Measurements from ENCODE around the gene DMD. TPM values are rescaled to one million over a fixed set of nuclear protein-coding genes. Genes with fewer than 3 reads are reported as not detected.

Gene DMD
- total RNA-seq (1 to 10 TPM in 1 of 5 donors, under 1 TPM in 3, not detected in 1; 0.73 to 1.6 (median 0.88) TPM), total RNA-seq (0.07 to 2.3 (median 0.74) reads per million in 29 experiments)
- 0.61 TPM for total RNA-seq (2013)

- ChIA-PET POLR2A (no interaction called here), CTCF (no interaction called here)
- no peaks in the 10 kb centered on the region for H3K27me3 Mint-ChIP-seq
- no peak within 1 kb of the TSS for H3K27ac ChIP-seq (ENCODE audit: low read length)
- WGBS (ENCODE audit: insufficient coverage): no CpG with 5 or more reads among the region's 6 CpGs
- H3K9me3 ChIP-seq: no peaks in the 10 kb centered on the region
- DNase-seq: no peak
- no peaks in the 10 kb centered on the region for H3K4me1 ChIP-seq (ENCODE audit: control insufficient read depth in 1 of 2, extremely low read depth in 1 of 2, insufficient read depth in 2 of 2, low read length in 2 of 2)
- H3K4me3 Mint-ChIP-seq: no peak within 1 kb of the TSS
- no peak within 1 kb of the TSS for H3K27ac Mint-ChIP-seq
- no peaks in the 10 kb centered on the region for H3K27me3 ChIP-seq (replicated peaks in 1 of 2; ENCODE audit: control insufficient read depth in 2 of 2, extremely low read depth in 1 of 2, insufficient read depth in 2 of 2, low read length in 1 of 2)
- no peak within 1 kb of the TSS for H3K4me3 ChIP-seq (ENCODE audit: control insufficient read depth in 1 of 2, extremely low read depth in 1 of 2, low read length in 1 of 2)
- H3K36me3 Mint-ChIP-seq: no peaks in the 10 kb centered on the region
- peaks cover 0 to 7% (median 2%) of the 10 kb centered on the region in 3 donors for H3K9me3 Mint-ChIP-seq
- no peaks in the 10 kb centered on the region for H3K36me3 ChIP-seq (ENCODE audit: control insufficient read depth in 2 of 2, extremely low read depth in 1 of 2, insufficient read depth in 1 of 2, low read length in 1 of 2)
- H3K4me1 Mint-ChIP-seq: no peaks in the 10 kb centered on the region
- ATAC-seq (replicated peaks in 1 of 4): no peak
Observed at GRCh38 chrX:33211356-33212260, at the start of gene DMD. DMD (minus strand) TSS chrX:33211549; CDS start chrX:33211312, 237 bp downstream.

- CTCF ChIA-PET: no interaction called here
- Mint-ChIP-seq H3K27me3 (no peaks in the 10 kb centered on the region), H3K36me3 (no peaks in the 10 kb centered on the region)
Observed at GRCh38 chrX:33252306-33252825, 41.0 kb upstream of the DMD start.

GRCh38 chrX:33218819-33219218 is 7.5 kb upstream of the DMD start:
- ChIA-PET POLR2A (no interaction called here), CTCF (no interaction called here)
- no peak overlapping the region for H3K4me3 Mint-ChIP-seq
- H3K27ac Mint-ChIP-seq: no peak overlapping the region
- H3K9me3 ChIP-seq: no peaks in the 10 kb centered on the region
- no peaks in the 10 kb centered on the region for H3K4me1 ChIP-seq (ENCODE audit: control insufficient read depth in 1 of 2, extremely low read depth in 1 of 2, insufficient read depth in 2 of 2, low read length in 2 of 2)
- H3K4me3 ChIP-seq (ENCODE audit: control insufficient read depth in 1 of 2, extremely low read depth in 1 of 2, low read length in 1 of 2): no peak overlapping the region
- H3K36me3 ChIP-seq (ENCODE audit: control insufficient read depth in 2 of 2, extremely low read depth in 1 of 2, insufficient read depth in 1 of 2, low read length in 1 of 2): no peaks in the 10 kb centered on the region
- WGBS (ENCODE audit: insufficient coverage): no CpG with 5 or more reads among the region's 4 CpGs
- no peak overlapping the region for H3K27ac ChIP-seq (ENCODE audit: low read length)
- no peaks in the 10 kb centered on the region for H3K27me3 ChIP-seq (replicated peaks in 1 of 2; ENCODE audit: control insufficient read depth in 2 of 2, extremely low read depth in 1 of 2, insufficient read depth in 2 of 2, low read length in 1 of 2)
- no peak for DNase-seq
- peaks cover 0 to 5% of the 10 kb centered on the region in 2 donors for H3K27me3 Mint-ChIP-seq
- H3K9me3 Mint-ChIP-seq: peaks cover 0 to 14% (median 0%) of the 10 kb centered on the region in 3 donors
- no peaks in the 10 kb centered on the region for H3K36me3 Mint-ChIP-seq
- no peaks in the 10 kb centered on the region for H3K4me1 Mint-ChIP-seq
- no peak for ATAC-seq (replicated peaks in 1 of 4)

More at GRCh38 chrX:33252306-33252825, 41.0 kb upstream of the DMD start:
- POLR2A ChIA-PET: interaction anchor here in 1 of 2 donors (0.5 kb wide), 1 partner anchor 1041 kb away, joined by 3 read pairs; no protein-coding TSS in a partner anchor
- WGBS (ENCODE audit: insufficient coverage): no CpG with 5 or more reads among the region's 1 CpG
- H3K27ac ChIP-seq (ENCODE audit: low read length): no peak overlapping the region
- no peak overlapping the region for H3K4me3 Mint-ChIP-seq
- H3K9me3 ChIP-seq: no peaks in the 10 kb centered on the region
- no peaks in the 10 kb centered on the region for H3K4me1 Mint-ChIP-seq
- H3K27ac Mint-ChIP-seq: no peak overlapping the region
- H3K36me3 ChIP-seq (ENCODE audit: control insufficient read depth in 2 of 2, extremely low read depth in 1 of 2, insufficient read depth in 1 of 2, low read length in 1 of 2): no peaks in the 10 kb centered on the region
- DNase-seq (no peak), ATAC-seq (replicated peaks in 1 of 4) (no peak)
- H3K4me1 ChIP-seq (ENCODE audit: control insufficient read depth in 1 of 2, extremely low read depth in 1 of 2, insufficient read depth in 2 of 2, low read length in 2 of 2): no peaks in the 10 kb centered on the region
- H3K9me3 Mint-ChIP-seq: no peaks in the 10 kb centered on the region
- H3K27me3 ChIP-seq (replicated peaks in 1 of 2; ENCODE audit: control insufficient read depth in 2 of 2, extremely low read depth in 1 of 2, insufficient read depth in 2 of 2, low read length in 1 of 2): no peaks in the 10 kb centered on the region
- no peak overlapping the region for H3K4me3 ChIP-seq (ENCODE audit: control insufficient read depth in 1 of 2, extremely low read depth in 1 of 2, low read length in 1 of 2)

- no peaks in the 10 kb centered on the region for H3K36me3 Mint-ChIP-seq
- ATAC-seq (replicated peaks in 1 of 4): no peak
- ChIA-PET POLR2A (no interaction called here), CTCF (no interaction called here)
- Histone ChIP-seq H3K27ac (ENCODE audit: low read length) (no peak overlapping the region), H3K9me3 (no peaks in the 10 kb centered on the region), H3K36me3 (ENCODE audit: control insufficient read depth in 2 of 2, extremely low read depth in 1 of 2, insufficient read depth in 1 of 2, low read length in 1 of 2) (no peaks in the 10 kb centered on the region), H3K27me3 (replicated peaks in 1 of 2; ENCODE audit: control insufficient read depth in 2 of 2, extremely low read depth in 1 of 2, insufficient read depth in 2 of 2, low read length in 1 of 2) (no peaks in the 10 kb centered on the region), H3K4me1 (ENCODE audit: control insufficient read depth in 1 of 2, extremely low read depth in 1 of 2, insufficient read depth in 2 of 2, low read length in 2 of 2) (no peaks in the 10 kb centered on the region), H3K4me3 (ENCODE audit: control insufficient read depth in 1 of 2, extremely low read depth in 1 of 2, low read length in 1 of 2) (no peak overlapping the region)
- H3K4me3 Mint-ChIP-seq: no peak overlapping the region
- peaks cover 0 to 2% (median 0%) of the 10 kb centered on the region in 3 donors for H3K9me3 Mint-ChIP-seq
- DNase-seq: no peak
- H3K4me1 Mint-ChIP-seq: no peaks in the 10 kb centered on the region
- H3K27ac Mint-ChIP-seq: no peak overlapping the region
- no peaks in the 10 kb centered on the region for H3K27me3 Mint-ChIP-seq
- no CpG with 5 or more reads among the region's 2 CpGs for WGBS (ENCODE audit: insufficient coverage)
Observed at GRCh38 chrX:33210156-33210555, 1.2 kb downstream of the DMD start.

GRCh38 chrX:33207056-33207455 is 4.3 kb downstream of the DMD start:
- H3K27ac ChIP-seq (ENCODE audit: low read length): no peak overlapping the region
- Mint-ChIP-seq H3K36me3 (no peaks in the 10 kb centered on the region), H3K4me1 (no peaks in the 10 kb centered on the region), H3K27me3 (peaks cover 0 to 4% of the 10 kb centered on the region in 2 donors), H3K27ac (no peak overlapping the region), H3K9me3 (peaks cover 2 to 8% (median 3%) of the 10 kb centered on the region in 3 donors), H3K4me3 (no peak overlapping the region)
- H3K36me3 ChIP-seq (ENCODE audit: control insufficient read depth in 2 of 2, extremely low read depth in 1 of 2, insufficient read depth in 1 of 2, low read length in 1 of 2): no peaks in the 10 kb centered on the region
- ChIA-PET CTCF (no interaction called here), POLR2A (no interaction called here)
- DNase-seq (no peak), ATAC-seq (replicated peaks in 1 of 4) (no peak)
- H3K27me3 ChIP-seq (replicated peaks in 1 of 2; ENCODE audit: control insufficient read depth in 2 of 2, extremely low read depth in 1 of 2, insufficient read depth in 2 of 2, low read length in 1 of 2): no peaks in the 10 kb centered on the region
- H3K9me3 ChIP-seq: no peaks in the 10 kb centered on the region
- H3K4me3 ChIP-seq (ENCODE audit: control insufficient read depth in 1 of 2, extremely low read depth in 1 of 2, low read length in 1 of 2): no peak overlapping the region
- H3K4me1 ChIP-seq (ENCODE audit: control insufficient read depth in 1 of 2, extremely low read depth in 1 of 2, insufficient read depth in 2 of 2, low read length in 2 of 2): no peaks in the 10 kb centered on the region
- WGBS (ENCODE audit: insufficient coverage): no CpG with 5 or more reads among the region's 1 CpG

- ChIA-PET CTCF (no interaction called here), POLR2A (no interaction called here)
- Mint-ChIP-seq H3K4me1 (no peaks in the 10 kb centered on the region), H3K4me3 (no peak overlapping the region), H3K27ac (no peak overlapping the region), H3K9me3 (peaks cover 2 to 8% (median 3%) of the 10 kb centered on the region in 3 donors), H3K36me3 (no peaks in the 10 kb centered on the region), H3K27me3 (peaks cover 0 to 4% of the 10 kb centered on the region in 2 donors)
- no peaks in the 10 kb centered on the region for H3K36me3 ChIP-seq (ENCODE audit: control insufficient read depth in 2 of 2, extremely low read depth in 1 of 2, insufficient read depth in 1 of 2, low read length in 1 of 2)
- no peaks in the 10 kb centered on the region for H3K4me1 ChIP-seq (ENCODE audit: control insufficient read depth in 1 of 2, extremely low read depth in 1 of 2, insufficient read depth in 2 of 2, low read length in 2 of 2)
- WGBS (ENCODE audit: insufficient coverage): 67% methylated on average over 1 of the region's 3 CpGs
- no peaks in the 10 kb centered on the region for H3K27me3 ChIP-seq (replicated peaks in 1 of 2; ENCODE audit: control insufficient read depth in 2 of 2, extremely low read depth in 1 of 2, insufficient read depth in 2 of 2, low read length in 1 of 2)
- H3K27ac ChIP-seq (ENCODE audit: low read length): no peak overlapping the region
- no peaks in the 10 kb centered on the region for H3K9me3 ChIP-seq
- no peak overlapping the region for H3K4me3 ChIP-seq (ENCODE audit: control insufficient read depth in 1 of 2, extremely low read depth in 1 of 2, low read length in 1 of 2)
- no peak for DNase-seq
- ATAC-seq (replicated peaks in 1 of 4): no peak
Observed at GRCh38 chrX:33205321-33205720, 6.0 kb downstream of the DMD start.
